ENCODE data around the gene CXCR6. TPM values are rescaled to one million over a fixed set of nuclear protein-coding genes. Genes with fewer than 3 reads are reported as not detected.

Gene CXCR6
- total RNA-seq, 1 donor from 2014 or later, result not detected

DNA sequence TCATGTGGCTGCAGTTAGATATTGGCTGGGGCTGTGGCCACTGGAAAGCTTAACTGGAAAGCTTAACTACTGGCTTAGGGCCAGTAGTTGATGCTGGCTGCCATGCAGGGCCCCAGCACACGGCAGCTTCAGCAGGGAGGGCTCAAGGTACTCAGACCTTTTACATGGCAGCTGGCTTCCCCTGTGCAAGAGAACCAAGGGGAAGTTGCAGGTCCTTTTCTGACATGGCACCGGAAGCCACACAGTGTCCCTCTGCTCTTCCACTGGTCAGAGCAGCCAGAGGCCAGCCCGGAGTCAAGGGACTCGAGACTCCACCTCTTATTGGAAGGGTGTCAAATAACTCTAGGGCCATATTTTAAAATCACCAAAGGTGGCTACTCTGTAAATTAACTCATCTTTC lies 32.4 kb upstream of the CXCR6 start:
- DNase-seq (ENCODE audit: low spot score), result no peak
- Mint-ChIP-seq H3K4me3 (ENCODE audit: unreplicated experiment) (no peak overlapping the region), H3K9me3 (ENCODE audit: low read depth) (no peaks in the 10 kb centered on the region), H3K27me3 (ENCODE audit: low read depth) (no peaks in the 10 kb centered on the region), H3K27ac (ENCODE audit: unreplicated experiment) (no peak overlapping the region), H3K4me1 (ENCODE audit: low read depth) (peaks cover 21% of the 10 kb centered on the region), H3K36me3 (ENCODE audit: low read depth) (no peaks in the 10 kb centered on the region)
- TF ChIP-seq, protein P1, sequence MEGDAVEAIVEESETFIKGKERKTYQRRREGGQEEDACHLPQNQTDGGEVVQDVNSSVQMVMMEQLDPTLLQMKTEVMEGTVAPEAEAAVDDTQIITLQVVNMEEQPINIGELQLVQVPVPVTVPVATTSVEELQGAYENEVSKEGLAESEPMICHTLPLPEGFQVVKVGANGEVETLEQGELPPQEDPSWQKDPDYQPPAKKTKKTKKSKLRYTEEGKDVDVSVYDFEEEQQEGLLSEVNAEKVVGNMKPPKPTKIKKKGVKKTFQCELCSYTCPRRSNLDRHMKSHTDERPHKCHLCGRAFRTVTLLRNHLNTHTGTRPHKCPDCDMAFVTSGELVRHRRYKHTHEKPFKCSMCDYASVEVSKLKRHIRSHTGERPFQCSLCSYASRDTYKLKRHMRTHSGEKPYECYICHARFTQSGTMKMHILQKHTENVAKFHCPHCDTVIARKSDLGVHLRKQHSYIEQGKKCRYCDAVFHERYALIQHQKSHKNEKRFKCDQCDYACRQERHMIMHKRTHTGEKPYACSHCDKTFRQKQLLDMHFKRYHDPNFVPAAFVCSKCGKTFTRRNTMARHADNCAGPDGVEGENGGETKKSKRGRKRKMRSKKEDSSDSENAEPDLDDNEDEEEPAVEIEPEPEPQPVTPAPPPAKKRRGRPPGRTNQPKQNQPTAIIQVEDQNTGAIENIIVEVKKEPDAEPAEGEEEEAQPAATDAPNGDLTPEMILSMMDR (IDR thresholded peaks at IDR 0.05), result no peak

DNA sequence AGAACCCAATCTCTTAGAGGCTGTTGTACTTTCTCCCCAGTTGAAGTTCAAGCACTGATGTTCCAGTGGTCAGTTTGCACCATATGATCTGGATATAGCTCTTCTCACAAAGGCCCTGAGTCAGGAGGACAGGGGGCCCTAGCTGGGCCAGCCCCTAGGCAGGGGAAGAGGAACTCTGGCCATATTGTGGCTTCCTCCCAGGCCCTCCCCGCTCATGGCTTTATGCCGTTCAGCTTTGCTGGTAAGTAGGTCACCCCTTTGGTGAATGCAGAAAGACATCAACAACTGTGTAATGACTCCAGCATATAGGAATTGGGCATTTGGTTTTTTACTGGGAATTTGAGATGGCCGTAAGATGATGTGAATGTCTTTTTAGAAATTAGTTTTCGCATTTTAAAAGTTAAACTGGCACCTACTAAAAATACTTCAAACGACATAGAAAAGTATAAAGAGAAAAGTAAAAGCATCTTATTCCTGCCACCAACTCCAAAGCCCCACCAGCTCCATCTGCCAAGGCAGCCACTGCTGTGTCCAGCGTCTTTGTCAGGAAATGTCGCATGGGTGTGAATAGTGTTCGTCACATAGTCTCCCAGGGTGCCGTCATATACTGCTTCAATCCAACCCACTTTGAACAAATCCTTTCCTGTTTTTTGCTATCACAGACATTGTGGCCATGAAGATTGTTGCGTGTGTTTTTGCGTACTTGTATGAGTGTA lies 31.6 kb upstream of the CXCR6 start:
- Mint-ChIP-seq H3K27ac (ENCODE audit: unreplicated experiment) (no peak overlapping the region), H3K9me3 (ENCODE audit: low read depth) (no peaks in the 10 kb centered on the region), H3K27me3 (ENCODE audit: low read depth) (no peaks in the 10 kb centered on the region), H3K4me1 (ENCODE audit: low read depth) (peaks cover 25% of the 10 kb centered on the region), H3K4me3 (ENCODE audit: unreplicated experiment) (no peak overlapping the region), H3K36me3 (ENCODE audit: low read depth) (no peaks in the 10 kb centered on the region)
- no peak for DNase-seq (ENCODE audit: low spot score)
- TF ChIP-seq, protein P1 (IDR thresholded peaks at IDR 0.05), result no peak

GRCh38 chr3:45912435-45912834 lies 30.8 kb upstream of the CXCR6 start:
- TF ChIP-seq, protein P1 (IDR thresholded peaks at IDR 0.05), result no peak
- H3K27ac Mint-ChIP-seq (ENCODE audit: unreplicated experiment), result no peak overlapping the region
- H3K9me3 Mint-ChIP-seq (ENCODE audit: low read depth), result no peaks in the 10 kb centered on the region
- no peak for DNase-seq (ENCODE audit: low spot score)
- no peak overlapping the region for H3K4me3 Mint-ChIP-seq (ENCODE audit: unreplicated experiment)
- H3K36me3 Mint-ChIP-seq (ENCODE audit: low read depth), result no peaks in the 10 kb centered on the region
- H3K4me1 Mint-ChIP-seq (ENCODE audit: low read depth), result peaks cover 28% of the 10 kb centered on the region
- no peaks in the 10 kb centered on the region for H3K27me3 Mint-ChIP-seq (ENCODE audit: low read depth)

DNA sequence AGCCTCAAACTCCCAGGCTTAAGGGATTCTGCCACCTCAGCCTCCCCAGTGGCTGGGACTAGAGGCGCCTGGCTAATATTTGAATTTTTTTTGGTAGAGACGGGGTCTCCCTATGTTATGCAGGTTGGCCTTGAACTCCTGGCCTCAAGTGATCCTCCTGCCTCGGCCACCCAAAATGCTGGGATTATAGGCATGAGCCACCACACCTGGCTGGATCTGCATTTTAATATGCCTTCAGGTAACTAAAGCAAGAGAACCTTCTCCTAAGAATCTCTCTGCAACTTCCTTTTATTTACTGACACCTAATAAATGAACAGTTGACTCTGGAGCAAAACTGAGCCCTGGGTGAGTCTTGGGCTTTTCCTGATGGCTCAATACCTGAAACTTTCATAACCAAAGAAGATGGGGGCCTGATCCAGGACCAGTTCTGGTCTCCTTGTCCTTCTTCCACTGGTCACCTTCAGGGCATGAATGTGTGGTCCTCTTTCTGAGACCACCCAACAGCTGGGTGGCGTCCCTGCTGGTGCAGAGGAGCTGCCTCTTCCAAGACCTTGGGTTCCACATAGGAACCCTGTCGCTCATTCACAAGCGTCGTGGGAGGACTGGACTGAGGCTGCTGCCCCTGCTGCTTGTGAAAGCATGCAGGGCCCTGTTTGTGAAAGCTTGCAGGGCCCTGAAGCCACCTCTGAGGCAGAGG lies 28.8 kb upstream of the CXCR6 start:
- H3K27ac Mint-ChIP-seq (ENCODE audit: unreplicated experiment), result no peak overlapping the region
- DNase-seq (ENCODE audit: low spot score), result no peak
- no peak overlapping the region for H3K4me3 Mint-ChIP-seq (ENCODE audit: unreplicated experiment)
- TF ChIP-seq, protein P1 (IDR thresholded peaks at IDR 0.05), result no peak
- no peaks in the 10 kb centered on the region for H3K9me3 Mint-ChIP-seq (ENCODE audit: low read depth)
- peaks cover 5% of the 10 kb centered on the region for H3K36me3 Mint-ChIP-seq (ENCODE audit: low read depth)
- H3K27me3 Mint-ChIP-seq (ENCODE audit: low read depth), result no peaks in the 10 kb centered on the region
- H3K4me1 Mint-ChIP-seq (ENCODE audit: low read depth), result peaks cover 24% of the 10 kb centered on the region

DNA sequence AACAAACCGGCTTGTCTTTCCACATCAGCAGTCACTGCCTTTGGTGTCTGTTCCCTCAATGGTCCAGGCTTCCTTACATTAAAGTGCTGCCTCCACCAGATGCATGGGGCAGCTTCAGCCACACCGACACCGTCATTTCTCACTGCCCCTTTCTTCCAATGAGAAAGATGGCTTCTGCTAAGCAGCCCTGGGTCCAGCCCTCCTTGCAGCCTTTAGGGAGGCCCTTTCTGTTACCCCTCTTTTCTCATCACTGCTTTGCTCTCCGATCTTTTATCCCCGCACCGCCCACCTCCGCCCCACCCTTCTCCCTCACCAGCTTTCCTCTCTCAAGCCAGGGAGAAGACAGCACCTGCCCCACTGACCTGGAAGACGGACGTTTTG lies 28.2 kb upstream of the CXCR6 start:
- TF ChIP-seq, protein P1 (IDR thresholded peaks at IDR 0.05), result no peak

More for the DNA sequence above, 28.2 kb upstream of the CXCR6 start:
- Mint-ChIP-seq H3K4me3 (ENCODE audit: unreplicated experiment) (no peak overlapping the region), H3K27ac (ENCODE audit: unreplicated experiment) (no peak overlapping the region), H3K27me3 (ENCODE audit: low read depth) (no peaks in the 10 kb centered on the region), H3K4me1 (ENCODE audit: low read depth) (peaks cover 24% of the 10 kb centered on the region), H3K36me3 (ENCODE audit: low read depth) (peaks cover 5% of the 10 kb centered on the region), H3K9me3 (ENCODE audit: low read depth) (no peaks in the 10 kb centered on the region)
- no peak for DNase-seq (ENCODE audit: low spot score)
